RWPE2 (cell line): ENCODE data around the gene SLC15A2.

Source experiments
- ATAC-seq: fragments of 200-7000 bp; cut with Tn5 transposase; 3 replicates; pipeline ENCODE4 v1.9.1; 2021; ENCODE audit warnings: low read depth
- DNase-seq: peaks from one replicate; pipeline ENCODE4 v3.0.0-alpha.2; 2020; ENCODE audit warnings: low spot score
- H3K27ac ChIP-seq: fragments of 450-650 bp; 2 replicates; pipeline ENCODE4 v1.5.1; 2017; ENCODE audit warnings: mild to moderate bottlenecking; ENCODE audit not compliant: poor library complexity, severe bottlenecking
- H3K27me3 ChIP-seq: fragments of 250-450 bp; sonication (Bioruptor Pico); 2 replicates; pipeline ENCODE4 v1.5.1; 2021; ENCODE audit warnings: mild to moderate bottlenecking, moderate library complexity; ENCODE audit not compliant: insufficient read depth, poor library complexity, severe bottlenecking
- H3K36me3 ChIP-seq: fragments of 250-450 bp; sonication (Bioruptor Pico); 2 replicates; pipeline ENCODE4 v1.5.1; 2020; ENCODE audit warnings: low read depth, mild to moderate bottlenecking, moderate library complexity
- H3K4me1 ChIP-seq: fragments of 250-450 bp; sonication (Bioruptor Pico); 2 replicates; pipeline ENCODE4 v1.5.1; 2021; ENCODE audit warnings: mild to moderate bottlenecking, moderate library complexity; ENCODE audit not compliant: insufficient read depth, poor library complexity, severe bottlenecking
- H3K4me3 ChIP-seq: fragments of 250-450 bp; sonication (Bioruptor Pico); 2 replicates; pipeline ENCODE4 v1.5.1; 2021; ENCODE audit warnings: mild to moderate bottlenecking, moderate library complexity; ENCODE audit not compliant: severe bottlenecking
- H3K9me3 ChIP-seq: fragments of 250-450 bp; sonication (Bioruptor Pico); 2 replicates; pipeline ENCODE4 v1.5.1; 2021; ENCODE audit warnings: mild to moderate bottlenecking, moderate library complexity; ENCODE audit not compliant: severe bottlenecking
- TF ChIP-seq, protein P1 (sequence below): fragments of 450-650 bp; IDR thresholded peaks from one replicate; pipeline ENCODE4 v1.5.1; 2017; ENCODE audit warnings: mild to moderate bottlenecking, moderate library complexity; ENCODE audit not compliant: poor library complexity, severe bottlenecking

Gene SLC15A2

DNA sequence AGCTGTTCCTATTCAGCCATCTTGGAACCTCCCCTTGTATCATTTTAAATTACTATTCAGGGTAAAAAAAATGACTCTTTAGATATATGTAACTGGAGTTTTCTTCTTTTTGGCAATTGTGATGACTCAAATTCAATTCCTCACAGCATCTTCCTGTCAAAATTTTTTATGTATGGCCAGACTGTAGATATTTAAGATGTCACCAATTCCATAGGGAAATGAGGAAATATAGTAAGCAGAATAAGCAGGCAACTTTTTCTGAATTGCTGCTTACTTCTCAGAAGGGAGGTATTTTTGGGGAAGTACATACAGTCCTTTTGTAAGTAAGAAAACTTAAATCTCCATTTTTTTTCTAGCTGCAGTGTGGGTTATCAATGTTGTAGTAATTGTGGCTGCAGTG lies 30.4 kb upstream of the SLC15A2 start:
- Histone ChIP-seq H3K27me3 (no peaks in the 10 kb centered on the region), H3K9me3 (no peaks in the 10 kb centered on the region), H3K36me3 (no peaks in the 10 kb centered on the region), H3K27ac (no peak overlapping the region), H3K4me1 (no peaks in the 10 kb centered on the region), H3K4me3 (no peak overlapping the region)
- no peak for DNase-seq
- ATAC-seq = no peak
- TF ChIP-seq, protein P1, sequence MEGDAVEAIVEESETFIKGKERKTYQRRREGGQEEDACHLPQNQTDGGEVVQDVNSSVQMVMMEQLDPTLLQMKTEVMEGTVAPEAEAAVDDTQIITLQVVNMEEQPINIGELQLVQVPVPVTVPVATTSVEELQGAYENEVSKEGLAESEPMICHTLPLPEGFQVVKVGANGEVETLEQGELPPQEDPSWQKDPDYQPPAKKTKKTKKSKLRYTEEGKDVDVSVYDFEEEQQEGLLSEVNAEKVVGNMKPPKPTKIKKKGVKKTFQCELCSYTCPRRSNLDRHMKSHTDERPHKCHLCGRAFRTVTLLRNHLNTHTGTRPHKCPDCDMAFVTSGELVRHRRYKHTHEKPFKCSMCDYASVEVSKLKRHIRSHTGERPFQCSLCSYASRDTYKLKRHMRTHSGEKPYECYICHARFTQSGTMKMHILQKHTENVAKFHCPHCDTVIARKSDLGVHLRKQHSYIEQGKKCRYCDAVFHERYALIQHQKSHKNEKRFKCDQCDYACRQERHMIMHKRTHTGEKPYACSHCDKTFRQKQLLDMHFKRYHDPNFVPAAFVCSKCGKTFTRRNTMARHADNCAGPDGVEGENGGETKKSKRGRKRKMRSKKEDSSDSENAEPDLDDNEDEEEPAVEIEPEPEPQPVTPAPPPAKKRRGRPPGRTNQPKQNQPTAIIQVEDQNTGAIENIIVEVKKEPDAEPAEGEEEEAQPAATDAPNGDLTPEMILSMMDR = no peak

DNA sequence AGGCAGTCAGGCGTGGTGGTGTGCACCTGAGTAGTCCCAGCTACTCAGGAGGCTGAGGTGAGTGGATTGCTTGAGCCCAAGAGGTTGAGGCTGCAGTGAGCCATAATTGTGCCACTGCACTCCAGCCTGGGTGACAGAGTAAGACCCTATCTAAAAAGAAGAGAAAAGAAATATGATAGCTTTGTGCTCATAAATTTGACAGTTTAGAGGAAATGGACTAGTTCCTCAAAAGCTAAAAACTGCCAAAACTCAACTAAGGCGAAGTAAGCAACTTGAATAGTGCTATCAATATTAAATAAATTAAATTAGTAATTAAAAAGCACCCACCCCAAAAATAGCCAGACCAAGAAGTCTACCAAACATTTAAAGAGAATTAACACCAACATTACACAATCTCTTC lies 24.5 kb upstream of the SLC15A2 start:
- no peaks in the 10 kb centered on the region for H3K27me3 ChIP-seq
- 0 out of 2 replicates have a peak, but pooled peaks cover 7% of the 10 kb centered on the region for H3K36me3 ChIP-seq
- ATAC-seq = no peak
- no peak overlapping the region for H3K4me3 ChIP-seq
- DNase-seq = no peak
- TF ChIP-seq, protein P1 = no peak
- H3K27ac ChIP-seq = no peak overlapping the region
- H3K9me3 ChIP-seq = no peaks in the 10 kb centered on the region
- H3K4me1 ChIP-seq = no peaks in the 10 kb centered on the region

DNA sequence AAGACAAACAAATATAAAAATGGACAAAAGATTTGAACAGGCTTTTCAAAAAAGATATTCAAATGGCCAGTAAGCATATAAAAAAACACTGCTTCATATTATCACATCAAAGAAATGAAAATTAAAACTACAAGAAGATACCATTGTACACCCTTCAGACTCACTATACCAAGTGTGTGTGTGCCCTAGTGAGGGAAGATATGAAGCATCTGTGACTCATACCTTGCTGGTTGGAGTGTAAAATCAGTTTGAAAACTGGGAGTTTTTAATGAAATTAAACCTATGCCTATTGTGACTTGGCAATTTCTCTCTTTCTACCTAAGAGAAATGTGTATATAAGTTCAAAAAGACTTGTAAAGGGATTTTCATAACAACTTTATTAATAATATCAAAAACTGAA lies 23.5 kb upstream of the SLC15A2 start:
- Histone ChIP-seq H3K27ac (no peak overlapping the region), H3K36me3 (0 out of 2 replicates have a peak, but pooled peaks cover 7% of the 10 kb centered on the region), H3K4me1 (no peaks in the 10 kb centered on the region), H3K9me3 (no peaks in the 10 kb centered on the region), H3K27me3 (no peaks in the 10 kb centered on the region), H3K4me3 (no peak overlapping the region)
- DNase-seq = no peak
- ATAC-seq = no peak
- TF ChIP-seq, protein P1 = no peak

DNA sequence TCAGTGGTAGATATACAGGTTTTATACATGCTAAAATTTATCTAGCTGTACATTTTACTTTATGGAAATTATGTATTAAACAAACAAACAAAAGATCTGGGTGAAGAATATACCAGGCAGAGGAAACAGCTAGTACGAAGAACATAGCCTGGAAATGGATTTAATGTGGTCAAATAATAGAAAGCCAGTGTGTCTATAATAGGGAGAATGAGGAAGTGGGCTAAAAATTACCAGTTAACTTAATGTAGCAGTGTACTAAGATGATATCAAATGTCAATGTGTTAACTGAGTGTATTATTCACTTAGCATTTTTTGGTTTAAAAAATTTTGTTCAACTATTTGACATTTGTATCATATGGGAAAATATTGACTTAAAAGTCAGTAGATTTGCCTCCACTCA lies 22.8 kb upstream of the SLC15A2 start:
- TF ChIP-seq, protein P1 = no peak
- H3K9me3 ChIP-seq = no peaks in the 10 kb centered on the region
- no peak overlapping the region for H3K4me3 ChIP-seq
- ATAC-seq (no peak), DNase-seq (no peak)
- no peak overlapping the region for H3K27ac ChIP-seq
- no peaks in the 10 kb centered on the region for H3K4me1 ChIP-seq
- H3K27me3 ChIP-seq = no peaks in the 10 kb centered on the region
- H3K36me3 ChIP-seq = 0 out of 2 replicates have a peak, but pooled peaks cover 7% of the 10 kb centered on the region

DNA sequence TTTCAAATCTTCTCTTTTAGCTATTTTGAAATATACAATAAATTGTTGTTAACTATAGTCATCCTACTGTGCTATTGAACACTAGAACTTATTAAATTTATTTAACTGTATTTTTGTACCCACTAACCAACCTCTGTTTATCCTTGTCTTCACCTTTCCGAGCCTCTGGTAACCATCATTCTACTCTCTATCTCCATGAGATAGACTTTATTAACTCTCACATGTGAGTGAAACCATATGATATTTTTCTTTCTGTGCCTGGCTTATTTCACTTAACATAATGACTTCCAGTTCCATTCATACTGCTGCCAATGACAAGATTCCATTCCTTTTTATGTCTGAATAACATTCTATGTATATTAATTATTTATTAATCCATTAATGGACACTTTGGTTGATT lies 15.8 kb upstream of the SLC15A2 start:
- Histone ChIP-seq H3K36me3 (0 out of 2 replicates have a peak, but pooled peaks cover 1% of the 10 kb centered on the region), H3K4me3 (no peak overlapping the region), H3K4me1 (no peaks in the 10 kb centered on the region), H3K27ac (no peak overlapping the region), H3K27me3 (no peaks in the 10 kb centered on the region), H3K9me3 (no peaks in the 10 kb centered on the region)
- DNase-seq (no peak), ATAC-seq (no peak)
- TF ChIP-seq, protein P1 = no peak
